Inferior parietal cortex (tissue), 1 donor: ENCODE measurements around the gene PANK2.
"Not testable (repeated sequence)": the region's sequence is repeated elsewhere in the genome, so short reads cannot be mapped to it uniquely, and the experiment has no call there.

ENCODE experiments used
- DNase-seq: peaks from one replicate; pipeline ENCODE4 v3.0.0-alpha.2; 2016; ENCODE audit errors: extremely low spot score

PANK2 gene

DNA sequence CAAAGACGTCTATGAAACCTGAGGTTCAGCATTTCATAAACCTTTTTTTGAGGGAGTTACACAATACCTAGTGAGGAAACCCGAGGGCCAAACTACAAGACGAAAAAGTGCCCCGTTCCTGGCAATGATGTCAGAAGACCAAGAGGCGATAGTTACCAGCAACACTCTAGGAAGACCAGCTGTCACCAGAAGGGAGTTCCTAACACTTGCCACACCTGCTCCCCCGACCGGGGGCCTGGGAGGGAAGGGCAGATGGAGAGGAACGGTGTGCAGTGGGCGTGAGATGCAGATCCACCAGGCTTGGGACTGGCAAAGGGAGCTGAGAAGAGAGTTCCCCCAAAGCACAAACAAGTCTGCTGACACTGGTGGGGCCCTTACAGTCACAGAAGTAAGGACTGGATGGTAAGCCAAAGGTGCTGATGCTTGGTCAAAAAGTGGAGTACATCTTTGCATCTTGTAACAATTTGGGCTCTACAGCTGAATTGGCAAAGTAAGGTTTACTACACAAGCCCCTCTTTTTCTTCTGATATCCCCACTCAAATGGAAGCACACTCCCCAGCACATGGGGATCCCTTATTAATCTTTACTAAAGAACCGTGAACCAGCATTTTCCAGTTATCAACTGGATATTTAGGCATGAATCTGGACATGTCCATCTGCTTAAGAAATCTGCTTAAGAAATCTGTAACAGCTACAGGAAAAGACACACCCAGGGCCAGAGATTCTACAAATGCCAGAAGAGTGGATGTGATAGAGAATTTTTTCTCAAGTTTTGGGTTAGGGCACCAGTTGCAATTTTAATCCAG lies 38.5 kb downstream of the PANK2 start:
- DNase-seq = no peak

DNA sequence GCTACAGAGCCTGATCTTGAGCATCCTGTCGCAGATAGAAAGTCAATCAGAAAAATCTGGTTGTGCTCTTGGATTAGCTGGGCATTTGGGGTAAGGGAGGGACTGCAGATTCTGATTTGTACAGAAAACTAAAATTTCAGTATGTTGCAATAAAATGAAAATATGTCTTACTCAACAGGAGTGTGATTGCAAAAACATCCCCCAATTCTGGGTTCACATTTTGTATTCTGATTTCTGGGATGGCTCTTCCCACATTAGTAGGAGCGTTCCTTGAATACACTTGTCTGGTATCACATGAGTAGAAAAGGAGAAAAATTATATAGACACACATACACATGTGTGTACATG lies 40.5 kb downstream of the PANK2 start:
- DNase-seq = no peak

DNA sequence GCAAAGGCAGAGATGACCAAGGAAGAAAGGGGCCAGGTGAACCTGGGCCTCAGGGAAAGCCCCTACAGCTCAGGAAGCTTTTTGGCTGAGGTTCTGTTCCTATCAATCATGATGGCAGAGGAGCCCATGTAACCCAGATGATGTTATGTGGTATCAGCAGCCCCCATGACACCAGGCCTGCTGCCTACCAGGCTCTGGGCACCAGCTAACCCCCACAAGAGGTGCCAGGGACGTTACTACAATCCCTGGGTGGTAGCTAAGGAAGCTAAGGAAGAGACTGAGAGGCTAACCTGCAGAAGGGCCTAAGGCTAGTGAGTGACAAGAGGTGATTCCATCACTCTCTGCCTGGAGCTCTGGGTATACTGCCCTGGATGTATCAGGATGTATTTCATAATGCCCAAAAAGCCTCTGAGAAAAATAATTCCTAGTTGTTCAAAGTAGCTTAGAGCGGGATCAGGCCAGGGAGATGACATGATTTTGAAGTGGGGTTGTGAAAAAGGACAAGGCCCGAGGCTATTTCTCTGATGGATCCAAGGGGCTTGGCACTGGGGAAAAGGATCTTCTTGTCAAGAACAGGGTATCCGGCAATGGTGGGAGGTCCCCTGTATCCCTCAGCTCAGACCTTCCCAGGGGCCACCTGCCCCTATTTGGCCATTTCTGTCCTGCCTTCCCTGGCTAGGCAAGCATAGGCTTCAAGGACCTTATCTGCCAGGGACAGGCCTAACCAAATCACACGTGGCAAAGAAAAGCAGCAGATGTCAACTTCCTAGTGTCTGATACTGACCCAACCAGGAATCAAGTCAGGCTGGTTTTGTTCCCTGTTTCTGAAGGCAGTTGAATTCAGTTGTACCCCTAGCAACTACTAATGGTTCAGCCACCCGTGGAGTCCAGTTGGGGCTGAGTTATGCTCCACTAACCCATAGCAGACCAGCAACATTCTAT lies 41.3 kb downstream of the PANK2 start:
- no peak for DNase-seq

DNA sequence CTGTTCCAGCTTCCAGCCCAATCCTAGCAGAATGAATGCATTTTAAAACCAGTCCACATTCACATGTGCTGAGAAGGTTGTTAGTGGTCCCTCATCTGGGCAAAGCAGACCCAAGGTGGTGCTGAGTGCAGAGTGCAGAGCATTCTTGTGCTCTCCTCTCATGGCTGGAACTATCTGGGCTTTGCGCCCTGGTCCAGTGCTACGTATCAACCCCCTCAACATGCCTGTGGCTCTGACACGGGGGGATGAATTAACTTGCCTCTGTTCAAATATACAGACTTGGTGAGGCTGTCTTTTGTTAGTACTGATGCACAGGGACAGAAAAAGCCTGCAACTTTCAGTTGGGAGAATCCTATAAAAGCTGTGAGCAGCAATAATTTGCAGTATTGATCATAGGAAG lies 42.5 kb downstream of the PANK2 start:
- DNase-seq = no peak

DNA sequence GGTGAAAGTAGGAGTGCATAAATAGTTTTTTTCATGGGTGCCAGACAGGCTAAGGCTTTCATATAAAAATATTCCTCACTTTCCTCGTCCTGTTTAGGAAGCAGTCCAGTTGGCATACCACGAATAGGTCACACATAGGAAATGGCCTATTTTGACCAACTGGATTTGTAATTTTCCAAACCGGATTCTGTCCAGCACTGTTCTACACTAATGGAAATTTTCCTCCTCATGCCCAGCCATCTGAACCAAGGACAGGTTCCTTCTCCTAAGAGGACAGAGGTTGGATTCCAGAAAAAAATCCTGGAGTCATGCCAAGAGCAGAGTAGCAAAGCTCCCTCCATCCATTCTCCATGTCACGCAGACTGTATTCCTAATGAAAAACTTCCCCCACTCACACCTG lies 43.1 kb downstream of the PANK2 start:
- no peak for DNase-seq

DNA sequence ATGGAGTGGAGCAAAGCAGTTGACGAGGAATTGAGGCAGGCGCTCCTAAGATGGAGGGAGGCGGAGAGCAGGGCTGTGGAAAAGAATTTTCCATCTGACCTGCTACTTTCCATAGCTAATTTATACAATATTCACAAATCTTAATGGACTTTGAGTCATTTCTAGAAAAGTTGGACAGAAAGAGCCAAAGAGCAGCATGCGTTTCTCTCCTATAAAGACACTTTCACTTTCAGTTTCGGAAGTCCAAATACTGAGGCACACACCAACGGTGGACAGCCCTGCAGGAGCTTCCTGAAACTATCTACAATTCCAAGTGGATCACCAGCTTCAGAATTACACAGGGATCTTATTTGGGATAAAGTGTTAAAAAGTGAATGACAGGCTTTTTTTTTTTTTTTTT lies 43.5 kb downstream of the PANK2 start:
- DNase-seq = no peak

DNA sequence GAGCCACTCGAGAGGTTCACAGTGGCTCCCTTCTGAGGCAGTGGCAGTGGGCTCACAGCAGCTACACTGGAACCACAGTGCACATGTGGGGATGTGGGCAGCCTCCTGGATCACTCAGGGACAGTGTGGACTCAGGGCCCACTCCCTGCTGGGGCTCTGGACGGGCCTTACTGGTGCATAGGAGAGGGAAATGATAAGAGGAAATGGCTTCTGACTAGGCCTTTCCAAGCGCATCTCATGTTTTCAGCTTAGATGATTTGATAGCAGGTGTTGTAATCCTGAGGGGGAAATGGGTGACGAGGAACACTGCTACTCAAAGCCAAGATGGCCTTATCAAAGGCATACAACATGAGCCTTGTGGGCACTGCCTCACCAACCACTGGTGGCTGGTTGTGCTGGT lies 44.0 kb downstream of the PANK2 start:
- DNase-seq = no peak

DNA sequence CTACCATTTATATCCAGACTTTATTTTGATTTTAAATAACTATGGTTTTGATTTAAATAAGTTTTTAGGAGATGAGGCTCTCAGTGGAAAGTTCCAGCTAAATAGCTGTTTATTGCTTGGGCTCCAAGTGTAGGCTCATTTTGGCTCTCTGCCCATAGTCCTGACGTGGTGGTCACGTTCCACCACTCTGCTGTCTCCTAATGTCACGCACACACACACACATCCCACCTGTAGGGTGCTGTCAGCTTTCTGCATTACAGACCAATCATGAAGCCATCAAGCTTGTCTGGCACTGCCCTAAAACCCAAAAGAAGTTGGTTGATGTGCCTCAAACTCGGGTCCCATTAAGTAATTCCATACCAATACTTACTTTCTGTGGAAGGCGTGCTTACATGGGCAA lies 45.4 kb downstream of the PANK2 start:
- no peak for DNase-seq

DNA sequence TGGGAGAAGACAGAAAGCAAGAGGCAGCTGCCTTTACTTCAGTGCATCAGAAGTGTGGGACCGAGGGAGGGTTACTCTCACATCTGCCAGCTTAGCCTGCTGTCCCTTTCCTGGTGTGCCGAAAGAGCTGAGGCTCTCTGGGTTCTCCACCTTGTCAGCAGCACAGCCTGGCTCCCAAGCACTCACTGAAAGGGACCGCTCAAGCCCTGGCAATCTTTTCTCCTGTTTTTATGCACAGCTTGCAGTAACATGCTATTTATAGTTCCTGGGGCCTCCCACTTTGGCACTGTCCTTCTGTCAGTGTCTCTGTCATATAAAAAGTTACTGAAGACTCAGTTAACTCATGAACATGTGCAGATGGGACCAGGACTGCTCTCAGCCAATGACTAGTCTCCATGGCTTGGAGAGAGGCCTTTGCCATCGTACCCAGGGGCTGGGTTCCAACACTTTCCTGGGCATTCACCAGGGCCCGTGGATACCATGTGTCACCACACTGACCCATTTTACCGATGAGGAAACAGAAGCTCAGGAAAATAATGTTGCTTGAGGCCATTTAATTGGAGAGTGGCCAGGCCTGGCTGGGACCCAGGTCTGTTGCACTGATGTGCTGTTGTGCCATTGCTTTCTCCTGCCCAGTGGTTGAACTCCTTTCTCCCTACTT lies 46.2 kb downstream of the PANK2 start:
- no peak for DNase-seq

DNA sequence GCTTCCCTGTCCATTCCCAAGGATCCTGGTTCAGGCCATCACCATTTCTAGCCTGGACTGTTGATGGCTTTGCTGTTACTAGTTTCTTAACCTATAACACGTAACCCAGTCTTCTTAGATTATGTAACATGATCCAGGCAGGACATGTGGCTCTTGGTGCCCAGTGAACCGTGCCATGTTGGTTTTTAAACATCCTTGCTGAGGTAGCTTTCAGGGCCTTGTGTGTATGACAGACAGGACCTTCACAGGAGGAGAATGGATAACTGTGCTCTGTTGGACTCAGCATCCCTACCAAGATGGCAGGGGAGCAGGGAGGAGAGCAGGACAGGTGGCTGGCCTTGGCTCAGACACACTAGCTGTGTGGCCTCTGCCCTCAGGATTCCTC lies 46.8 kb downstream of the PANK2 start:
- no peak for DNase-seq

DNA sequence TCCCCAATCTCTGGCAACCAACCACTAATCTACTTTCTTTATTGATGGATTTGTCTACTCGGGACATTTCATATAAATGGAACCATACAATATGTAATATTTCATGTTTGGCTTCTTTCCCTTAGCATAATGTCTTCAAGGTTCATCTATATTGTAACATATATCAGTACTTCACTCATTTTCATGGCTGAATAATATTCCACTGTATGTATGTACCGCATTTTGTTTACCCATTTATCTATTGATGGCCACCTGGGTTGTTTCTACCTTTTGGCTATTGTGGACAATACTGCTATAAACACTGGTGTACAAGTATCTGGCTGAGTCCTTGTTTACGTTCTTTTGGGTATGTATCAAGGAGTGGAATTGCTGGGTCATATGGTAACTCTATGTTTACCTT lies 48.4 kb downstream of the PANK2 start:
- DNase-seq = no peak

DNA sequence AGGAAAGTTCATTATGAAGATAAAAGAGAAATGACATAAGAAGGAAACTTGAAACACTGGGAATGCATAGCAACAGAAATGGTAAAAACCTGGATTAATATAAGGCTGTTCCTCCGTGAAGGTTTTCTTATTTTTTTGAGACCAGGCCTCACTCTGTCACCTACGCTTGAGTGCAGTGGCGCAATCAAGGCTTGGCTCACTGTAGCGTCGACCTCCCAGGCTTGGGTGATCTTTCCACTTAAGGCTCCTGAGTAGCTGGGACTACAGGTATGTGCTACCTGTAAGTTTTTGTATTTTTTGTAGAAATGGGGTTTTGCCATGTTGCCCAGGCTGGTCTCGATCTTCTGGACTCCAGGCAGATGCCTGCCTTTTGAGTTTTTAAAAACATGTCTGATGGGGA lies 51.7 kb downstream of the PANK2 start:
- no peak for DNase-seq

DNA sequence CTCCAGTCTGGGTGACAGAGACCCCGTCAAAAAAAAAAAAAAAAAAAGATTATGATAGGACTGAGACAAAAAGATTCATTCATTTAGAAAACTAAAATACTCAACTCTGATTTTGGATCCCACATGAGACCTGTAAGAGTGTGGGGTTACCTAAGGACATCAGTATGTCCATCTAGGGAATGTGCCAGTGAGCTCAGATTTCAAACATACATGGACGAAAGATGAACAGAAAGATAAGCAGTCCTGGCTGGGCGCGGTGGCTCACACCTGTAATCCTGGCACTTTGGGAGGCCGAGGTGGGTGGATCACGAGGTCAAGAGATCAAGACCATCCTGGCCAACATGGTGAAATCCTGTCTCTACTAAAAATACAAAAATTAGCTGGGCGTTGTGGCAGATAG lies 57.5 kb downstream of the PANK2 start:
- DNase-seq = not testable (repeated sequence)

DNA sequence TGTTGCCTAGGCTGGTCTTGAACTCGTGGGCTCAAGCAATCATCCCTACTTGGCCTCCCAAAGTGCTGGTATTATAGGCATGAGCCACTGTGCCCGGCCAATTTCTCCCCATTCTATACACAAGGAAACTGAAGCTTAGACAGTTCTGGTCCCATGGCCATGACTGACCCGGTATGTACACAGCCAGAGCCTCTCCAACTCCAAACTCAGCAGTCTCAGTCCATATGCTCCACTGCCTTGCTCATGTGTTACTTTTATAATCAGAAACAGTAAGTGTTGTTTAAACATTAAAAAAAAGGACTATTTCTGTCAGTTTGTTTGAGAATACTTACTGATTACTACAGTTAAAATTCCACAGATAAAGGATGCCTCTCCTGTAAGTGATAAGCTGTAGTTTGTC lies 75.5 kb downstream of the PANK2 start:
- no peak for DNase-seq

DNA sequence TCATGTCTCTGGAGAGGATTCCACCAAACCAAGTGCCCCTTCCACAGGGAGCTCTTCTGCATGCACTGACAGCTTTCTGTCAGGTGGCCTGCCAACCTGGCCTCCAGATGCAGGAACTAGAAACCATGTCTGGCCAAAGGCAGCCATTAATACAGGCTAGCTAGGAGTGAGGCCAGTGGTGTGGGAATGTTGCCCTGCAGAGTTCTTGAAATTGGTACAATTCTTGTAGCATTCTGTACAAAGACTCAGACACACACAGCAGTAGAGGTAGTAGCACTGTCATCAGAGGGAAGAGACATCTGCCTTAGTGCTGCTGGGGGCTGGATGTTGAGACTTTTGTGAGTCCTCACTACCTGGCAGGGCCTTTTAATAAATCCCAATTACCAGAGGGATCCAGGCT lies 77.4 kb downstream of the PANK2 start:
- no peak for DNase-seq

DNA sequence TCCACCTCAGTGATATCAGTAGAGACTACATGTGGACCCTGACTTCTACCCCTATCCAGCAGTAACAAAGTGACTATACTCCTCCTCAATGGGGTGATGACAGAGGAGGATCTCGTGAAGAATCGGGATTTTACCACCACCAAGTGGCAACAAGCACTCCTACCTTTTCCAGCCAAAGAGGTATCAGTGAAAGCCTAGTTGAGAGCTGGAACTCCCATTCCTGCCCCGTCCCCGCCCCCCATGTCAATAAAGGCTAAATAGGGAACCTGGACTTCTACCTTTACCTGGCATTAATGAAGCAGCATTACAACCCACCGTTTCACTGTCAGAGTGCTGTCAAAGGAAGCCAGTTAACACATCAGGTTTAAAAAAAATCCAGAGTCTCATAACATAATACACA lies 80.8 kb downstream of the PANK2 start:
- no peak for DNase-seq

DNA sequence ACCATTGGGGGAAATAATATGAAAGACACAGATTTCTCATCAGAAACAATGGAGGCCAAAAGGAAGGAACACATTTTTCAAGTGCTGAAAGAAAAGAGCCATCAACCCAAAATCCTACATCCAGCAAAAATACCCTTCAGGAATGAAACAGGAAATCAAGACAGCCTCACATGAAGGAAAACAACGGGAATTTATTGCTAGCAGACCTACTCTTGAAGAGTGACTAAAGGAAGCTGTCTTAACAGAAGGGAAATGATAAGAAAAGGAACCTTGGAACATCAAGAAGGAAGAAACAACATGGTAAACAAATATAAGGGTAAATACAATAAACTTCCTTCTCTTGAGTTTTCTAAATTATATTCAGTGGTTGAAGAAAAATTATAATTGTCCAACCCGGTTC lies 82.0 kb downstream of the PANK2 start:
- no peak for DNase-seq

DNA sequence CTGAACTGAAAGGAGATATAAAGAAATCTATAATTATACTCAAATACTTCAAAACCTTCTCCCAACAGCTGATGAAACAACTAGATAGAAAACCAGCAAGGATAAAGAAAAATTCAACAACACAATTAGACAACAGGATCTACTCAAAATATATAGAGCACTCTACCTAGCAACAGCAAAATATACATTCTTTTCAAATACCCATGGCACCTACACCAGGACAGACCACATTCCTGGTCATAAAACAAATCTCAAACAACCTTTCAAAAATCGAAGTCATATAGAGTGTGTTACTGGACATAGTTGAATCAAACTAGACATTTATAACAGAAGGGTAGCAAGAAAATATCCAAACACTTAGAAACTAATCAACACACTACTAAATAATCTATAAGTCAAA lies 83.0 kb downstream of the PANK2 start:
- no peak for DNase-seq

DNA sequence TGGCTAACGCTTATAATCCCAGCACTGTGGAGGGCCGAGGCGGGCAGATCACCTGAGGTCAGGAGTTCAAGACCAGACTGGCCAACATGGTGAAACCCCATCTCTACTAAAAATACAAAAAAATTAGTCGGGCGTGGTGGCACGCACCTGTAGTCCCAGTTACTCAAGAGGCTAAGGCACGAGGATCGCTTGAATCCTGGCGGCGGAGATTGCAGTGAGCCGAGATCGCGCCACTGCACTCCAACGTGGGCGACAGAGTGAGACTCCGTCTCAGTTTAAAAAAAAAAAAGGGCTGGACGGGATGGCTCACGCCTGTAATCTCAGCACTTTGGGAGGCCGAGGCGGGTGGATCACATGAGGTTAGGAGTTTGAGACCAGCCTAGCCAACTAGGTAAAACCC lies 83.4 kb downstream of the PANK2 start:
- not testable (repeated sequence) for DNase-seq

DNA sequence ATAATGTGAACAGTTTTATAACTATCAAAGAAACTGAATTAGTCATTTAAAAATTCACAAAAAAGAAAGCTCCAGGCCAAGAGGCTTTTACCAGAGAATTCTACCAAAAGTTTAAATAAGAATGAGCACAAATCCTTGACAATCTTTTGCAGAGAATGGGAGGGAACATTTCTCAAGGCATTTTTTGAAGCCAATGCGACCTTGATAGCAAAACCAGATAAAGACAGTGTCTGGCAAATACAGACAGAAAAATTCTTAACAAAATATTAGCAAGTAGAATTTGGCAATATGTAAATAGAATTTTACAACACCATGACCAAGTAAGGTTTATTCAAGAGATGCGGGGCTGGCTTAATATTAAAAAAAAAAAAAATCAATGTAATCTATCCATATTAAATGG lies 84.5 kb downstream of the PANK2 start:
- no peak for DNase-seq

DNA sequence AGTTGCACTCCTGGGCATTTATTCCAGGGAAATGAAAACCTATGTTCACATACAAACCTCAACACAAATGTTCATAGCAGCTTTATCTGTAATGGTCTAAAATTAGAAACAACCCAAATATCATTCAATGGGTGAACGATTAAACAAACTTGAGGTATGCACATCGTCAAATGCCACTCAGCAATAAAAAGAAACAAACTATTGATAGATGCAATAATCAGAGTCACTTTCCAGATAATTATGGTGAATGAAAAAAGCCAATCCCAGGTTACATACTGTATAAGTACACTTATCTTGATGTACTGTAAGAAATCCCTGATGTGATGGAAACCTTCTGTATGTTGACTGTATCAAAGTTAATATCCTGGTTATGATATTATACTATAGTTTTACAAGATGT lies 87.3 kb downstream of the PANK2 start:
- no peak for DNase-seq
